Measurements from ENCODE around the gene EIF4E2.
A peak's percentile ranks its signal among the peaks of the same experiment; 100 is the strongest.

The EIF4E2 gene

GRCh38 chr2:232539298-232540231 lies 10.9 kb upstream of the EIF4E2 start, which contains the start of gene CHRNG:
TSS of gene CHRNG (plus strand) at chr2:232539692. CDS start at chr2:232539748, 56 bp downstream.
- peak in 1 of 2 experiments; percentile 23 for DNase-seq

DNA sequence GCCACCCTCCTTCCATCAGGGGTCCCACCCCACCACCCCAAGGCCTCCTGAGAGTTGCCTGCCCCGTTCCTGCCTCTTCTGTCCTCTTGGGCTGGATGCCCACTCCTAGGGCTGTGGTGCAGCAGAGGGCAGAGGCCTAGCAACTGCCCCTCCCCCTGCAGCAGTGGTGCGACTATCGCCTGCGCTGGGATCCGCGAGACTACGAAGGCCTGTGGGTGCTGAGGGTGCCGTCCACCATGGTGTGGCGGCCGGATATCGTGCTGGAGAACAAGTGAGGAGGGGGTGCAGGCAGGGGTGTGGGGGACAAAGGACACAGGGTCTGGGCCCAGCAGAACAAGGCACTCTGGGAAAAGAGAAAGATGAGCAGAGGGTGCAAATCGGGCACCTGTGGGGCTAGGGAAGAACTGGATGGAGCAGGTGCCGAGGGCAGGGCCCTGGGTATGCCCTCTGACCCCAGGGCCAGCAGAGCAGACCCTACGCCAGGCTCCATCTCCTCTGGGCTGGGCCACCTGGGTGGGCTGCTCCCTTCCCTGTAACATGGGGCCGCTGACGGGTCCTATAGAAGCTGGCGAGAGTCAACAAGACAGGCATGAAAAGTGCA lies 9.9 kb upstream of the EIF4E2 start:
- DNase-seq, result no peak

DNA sequence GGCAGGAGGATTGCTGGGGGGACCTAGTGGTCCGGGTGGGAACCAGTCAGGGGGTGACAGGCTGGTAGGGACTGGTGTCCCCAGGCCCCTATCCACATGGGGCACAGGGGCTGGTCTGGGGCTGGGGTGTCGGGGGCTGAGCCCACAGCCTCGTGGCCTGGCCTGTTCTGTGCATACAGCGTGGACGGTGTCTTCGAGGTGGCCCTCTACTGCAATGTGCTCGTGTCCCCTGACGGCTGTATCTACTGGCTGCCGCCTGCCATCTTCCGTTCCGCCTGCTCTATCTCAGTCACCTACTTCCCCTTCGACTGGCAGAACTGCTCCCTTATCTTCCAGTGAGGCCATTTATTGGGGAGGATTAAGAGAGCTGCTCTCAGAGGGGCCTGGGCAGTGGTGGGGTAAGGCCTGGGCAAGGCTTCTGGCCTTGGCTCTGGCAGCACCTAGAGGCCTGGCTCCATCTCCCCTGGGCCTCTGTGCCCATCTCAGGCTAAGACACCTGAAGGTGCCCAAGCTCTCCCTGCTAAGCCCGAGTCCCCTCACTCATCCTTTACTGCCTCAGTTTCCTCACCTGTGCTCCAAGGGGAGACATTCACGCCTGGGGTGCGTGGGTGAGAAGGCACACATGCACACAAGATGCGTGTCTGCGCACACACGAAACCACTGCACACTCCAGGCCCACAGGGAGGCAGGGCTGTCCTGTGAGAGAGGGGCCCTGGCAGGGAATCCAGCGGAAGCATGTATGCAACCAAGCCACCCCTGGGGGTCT lies 9.1 kb upstream of the EIF4E2 start:
- DNase-seq, result no peak

- no peak for DNase-seq
These were observed 8.4 kb upstream of the EIF4E2 start for GRCh38 chr2:232541961-232542714.

DNA sequence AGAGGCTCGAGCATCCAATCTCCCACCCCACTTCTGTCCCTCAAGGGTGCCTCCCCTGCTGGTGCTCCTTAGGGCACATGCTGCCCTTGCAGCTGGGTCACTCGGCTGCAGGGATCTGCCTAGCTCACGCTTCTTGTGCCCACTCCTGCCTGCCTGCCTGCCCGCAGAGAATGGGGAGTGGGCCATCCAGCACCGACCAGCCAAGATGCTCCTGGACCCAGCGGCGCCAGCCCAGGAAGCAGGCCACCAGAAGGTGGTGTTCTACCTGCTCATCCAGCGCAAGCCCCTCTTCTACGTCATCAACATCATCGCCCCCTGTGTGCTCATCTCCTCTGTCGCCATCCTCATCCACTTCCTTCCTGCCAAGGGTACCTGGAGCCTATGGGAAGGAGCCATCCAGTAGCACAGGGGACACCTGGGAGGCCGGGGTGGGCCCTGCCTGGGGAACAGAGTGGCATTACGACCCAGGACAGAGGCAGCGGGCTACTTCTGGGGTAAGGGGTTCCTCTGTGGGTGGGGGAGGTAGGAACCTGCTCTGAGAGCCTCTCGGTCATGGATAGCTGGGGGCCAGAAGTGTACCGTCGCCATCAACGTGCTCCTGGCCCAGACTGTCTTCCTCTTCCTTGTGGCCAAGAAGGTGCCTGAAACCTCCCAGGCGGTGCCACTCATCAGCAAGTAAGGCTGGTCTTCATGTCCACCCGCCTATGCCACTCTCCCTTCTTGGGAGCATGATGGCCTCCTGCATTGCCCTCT lies 7.6 kb upstream of the EIF4E2 start:
- no peak for DNase-seq

DNA sequence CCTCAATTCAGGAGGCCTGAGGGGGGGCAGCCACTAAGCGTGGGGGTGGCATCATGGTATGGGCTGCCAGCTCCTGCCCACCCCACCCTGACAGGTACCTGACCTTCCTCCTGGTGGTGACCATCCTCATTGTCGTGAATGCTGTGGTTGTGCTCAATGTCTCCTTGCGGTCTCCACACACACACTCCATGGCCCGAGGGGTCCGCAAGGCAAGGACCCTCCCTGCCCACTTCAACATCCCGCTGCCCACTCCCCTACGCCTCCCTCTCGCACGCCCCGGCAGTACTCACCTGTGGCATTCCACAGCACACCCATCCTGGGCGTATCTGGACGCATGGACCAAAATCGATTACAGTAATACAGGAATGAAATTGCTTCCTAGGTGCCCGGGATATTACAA lies 7.0 kb upstream of the EIF4E2 start:
- no peak for DNase-seq

- no peak for DNase-seq
These were observed 6.4 kb upstream of the EIF4E2 start for GRCh38 chr2:232543928-232544631.

GRCh38 chr2:232544674-232545073 lies 5.8 kb upstream of the EIF4E2 start:
- no peak for DNase-seq

GRCh38 chr2:232545511-232546375 lies 4.7 kb upstream of the EIF4E2 start:
- no peak for DNase-seq

GRCh38 chr2:232547991-232548390 lies 2.5 kb upstream of the EIF4E2 start:
- DNase-seq, result no peak

- DNase-seq, result peak in 1 of 2 experiments; percentile 43
These were observed 685 bp upstream of the EIF4E2 start for GRCh38 chr2:232549655-232550353.

GRCh38 chr2:232551250-232551638 lies 755 bp downstream of the EIF4E2 start:
- DNase-seq, result no peak

GRCh38 chr2:232551776-232552175 lies 1.3 kb downstream of the EIF4E2 start:
- no peak for DNase-seq

DNA sequence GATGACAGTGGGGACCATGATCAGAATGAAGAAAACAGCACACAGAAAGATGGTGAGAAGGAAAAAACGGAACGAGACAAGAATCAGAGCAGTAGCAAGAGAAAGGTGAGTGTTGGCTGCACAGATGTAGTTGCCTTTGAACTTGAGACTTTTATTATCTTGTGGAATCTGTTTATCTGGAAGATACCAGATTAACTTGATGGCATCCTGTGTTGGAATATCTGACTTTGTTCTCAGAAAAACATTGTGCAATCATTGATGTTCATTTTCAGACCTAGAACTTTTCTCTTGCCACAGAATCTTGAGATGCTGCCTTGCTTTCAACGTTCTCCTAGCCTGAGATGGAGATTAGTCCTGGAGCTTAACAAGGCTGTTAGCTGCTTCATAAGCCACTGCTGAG lies 5.9 kb downstream of the EIF4E2 start:
- DNase-seq, result no peak

DNA sequence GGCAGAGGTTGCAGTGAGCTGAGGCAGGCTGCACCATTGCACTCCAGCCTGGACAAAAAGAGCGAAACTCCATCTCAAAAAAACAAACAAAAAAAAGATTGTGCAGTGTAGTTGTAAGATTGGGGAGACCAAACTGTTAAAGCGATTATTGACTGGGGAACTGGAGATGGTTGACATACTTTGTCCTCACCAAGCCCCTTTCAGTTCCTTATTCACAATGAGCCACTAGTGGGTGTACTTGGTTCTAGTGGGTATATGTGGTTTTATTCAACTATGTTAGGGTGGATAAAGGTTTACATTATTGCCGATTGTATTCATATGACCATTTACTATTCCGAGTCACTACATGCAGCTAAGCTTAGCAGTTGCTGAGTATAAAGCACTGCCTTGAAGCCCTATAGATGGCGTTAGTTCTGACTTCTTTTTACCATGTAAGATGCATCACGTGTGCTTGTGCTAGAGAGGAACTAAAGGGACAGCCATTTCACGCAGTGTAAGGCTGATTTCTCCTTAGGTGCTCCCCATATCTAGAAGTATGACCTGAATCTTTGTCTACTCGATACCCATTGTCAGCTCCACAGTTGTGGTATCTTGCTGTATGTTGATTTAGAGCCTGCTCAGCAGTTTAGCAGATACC lies 12.1 kb downstream of the EIF4E2 start:
- DNase-seq, result no peak

DNA sequence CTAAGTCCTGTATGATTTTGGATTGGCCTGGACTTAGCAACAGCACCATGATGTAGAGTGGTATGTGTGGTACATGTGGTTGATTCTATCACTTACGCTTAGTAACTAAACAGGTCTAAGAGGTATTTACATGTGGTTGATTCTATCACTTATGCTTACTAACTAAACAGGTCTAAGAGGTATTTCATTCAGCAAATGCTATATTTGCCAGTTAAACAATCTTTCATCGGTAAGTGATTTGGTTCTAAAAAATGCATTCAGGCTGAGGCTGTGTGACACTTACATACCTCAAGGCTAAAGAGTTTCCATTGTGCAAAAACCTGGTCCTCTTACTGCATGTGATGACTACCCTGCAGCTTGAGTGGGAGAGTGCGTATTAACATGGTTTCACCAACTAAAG lies 13.1 kb downstream of the EIF4E2 start:
- no peak for DNase-seq

- DNase-seq, result no peak
These were observed 17.2 kb downstream of the EIF4E2 start for GRCh38 chr2:232567721-232568120.

GRCh38 chr2:232568161-232568560 lies 17.7 kb downstream of the EIF4E2 start:
- no peak for DNase-seq

GRCh38 chr2:232569541-232569940 lies 19.1 kb downstream of the EIF4E2 start:
- no peak for DNase-seq

All from NCI-H524 (cell line).